ENCODE data around the gene SWAP70. TPM values are rescaled to one million over a fixed set of nuclear protein-coding genes. Genes with fewer than 3 reads are reported as not detected.

Gene SWAP70
- total RNA-seq, 1 donor from 2014 or later, result 14.6 TPM

DNA sequence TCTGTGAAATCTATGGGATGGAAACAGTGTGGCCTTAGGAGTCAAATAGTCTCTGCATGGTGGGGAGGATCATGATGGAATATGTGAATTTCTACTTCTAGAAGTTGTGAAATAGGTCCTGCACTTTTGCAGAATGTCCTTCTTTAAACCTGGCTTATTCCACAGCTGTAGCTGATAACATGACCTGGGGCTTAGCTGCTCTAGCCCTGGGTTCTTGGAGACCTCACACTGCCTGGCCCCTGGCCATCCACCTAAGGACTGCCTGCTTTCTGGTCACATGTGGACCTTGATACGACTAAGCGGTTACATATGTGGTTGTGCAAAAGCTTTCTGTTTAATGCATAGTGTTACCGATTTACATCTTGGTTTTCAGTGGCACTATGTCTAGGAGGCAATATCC lies 88.2 kb downstream of the SWAP70 start:
- Histone ChIP-seq H3K27me3 (ENCODE audit: control insufficient read depth in 3 of 3, insufficient read depth in 3 of 3, low read length in 3 of 3) (no peaks in the 10 kb centered on the region), H3K9ac (ENCODE audit: low read depth in 1 of 3, low read length in 3 of 3) (no peak overlapping the region), H3K9me3 (ENCODE audit: control insufficient read depth in 3 of 3, low read length in 3 of 3) (no peaks in the 10 kb centered on the region), H3K36me3 (ENCODE audit: control insufficient read depth in 3 of 3, insufficient read depth in 3 of 3, low read length in 3 of 3) (peaks cover 0 to 12% (median 10%) of the 10 kb centered on the region in 3 donors), H3K4me1 (ENCODE audit: control insufficient read depth in 3 of 3, insufficient read depth in 3 of 3, low read length in 3 of 3) (peaks cover 4 to 18% (median 7%) of the 10 kb centered on the region in 3 donors), H3K4me3 (ENCODE audit: low read length in 3 of 3) (no peak overlapping the region), H3K27ac (ENCODE audit: low read depth, low read length) (no peak overlapping the region)

DNA sequence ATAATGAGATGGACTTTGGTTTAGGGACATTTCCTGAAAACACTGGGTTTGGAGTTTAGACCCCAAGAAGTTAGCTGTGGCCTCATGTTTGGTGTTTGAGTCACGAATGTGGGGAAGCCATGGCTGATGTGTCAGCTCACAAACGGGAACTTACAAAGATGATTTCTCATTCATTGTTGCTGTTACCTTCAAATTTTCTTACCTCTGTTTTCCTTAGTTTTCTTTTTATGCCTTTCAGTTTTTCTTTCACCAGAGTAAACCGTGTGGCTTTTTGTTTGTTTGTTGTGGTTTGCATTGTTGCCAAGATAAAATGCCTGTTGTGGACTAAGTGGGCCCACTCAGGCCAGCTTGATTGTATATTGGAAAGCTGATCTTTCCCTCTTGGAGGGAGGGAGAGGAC lies 89.1 kb downstream of the SWAP70 start:
- peaks cover 0 to 12% (median 10%) of the 10 kb centered on the region in 3 donors for H3K36me3 ChIP-seq (ENCODE audit: control insufficient read depth in 3 of 3, insufficient read depth in 3 of 3, low read length in 3 of 3)
- peaks cover 7 to 22% (median 8%) of the 10 kb centered on the region in 3 donors for H3K4me1 ChIP-seq (ENCODE audit: control insufficient read depth in 3 of 3, insufficient read depth in 3 of 3, low read length in 3 of 3)
- H3K9ac ChIP-seq (ENCODE audit: low read depth in 1 of 3, low read length in 3 of 3), result no peak overlapping the region
- H3K27me3 ChIP-seq (ENCODE audit: control insufficient read depth in 3 of 3, insufficient read depth in 3 of 3, low read length in 3 of 3), result no peaks in the 10 kb centered on the region
- no peaks in the 10 kb centered on the region for H3K9me3 ChIP-seq (ENCODE audit: control insufficient read depth in 3 of 3, low read length in 3 of 3)
- H3K27ac ChIP-seq (ENCODE audit: low read depth, low read length), result no peak overlapping the region
- H3K4me3 ChIP-seq (ENCODE audit: low read length in 3 of 3), result no peak overlapping the region

DNA sequence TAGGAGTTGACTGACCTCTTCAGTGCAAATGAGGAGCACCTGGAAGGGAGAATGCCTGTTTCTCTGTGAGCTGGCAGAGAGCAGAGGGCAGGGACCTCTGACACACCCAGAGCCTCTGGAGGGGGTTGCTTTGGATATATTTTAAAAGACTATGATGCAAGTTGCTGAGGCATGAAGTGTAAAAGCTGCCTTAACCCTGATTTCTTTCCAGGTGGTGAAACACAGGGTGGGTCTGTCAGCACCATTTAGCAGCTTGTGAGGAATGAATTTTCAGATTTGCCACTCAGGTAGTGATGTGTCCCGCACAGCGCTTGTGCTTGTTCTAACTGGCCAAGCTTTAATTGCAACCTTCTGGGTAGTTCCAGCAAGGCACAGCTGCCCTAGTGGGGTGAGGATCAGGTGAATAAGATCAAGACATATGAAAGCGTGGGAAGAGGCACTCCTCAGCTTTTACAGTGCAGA lies 90.2 kb downstream of the SWAP70 start:
- H3K36me3 ChIP-seq (ENCODE audit: control insufficient read depth in 3 of 3, insufficient read depth in 3 of 3, low read length in 3 of 3), result peaks cover 0 to 12% (median 10%) of the 10 kb centered on the region in 3 donors
- no peaks in the 10 kb centered on the region for H3K27me3 ChIP-seq (ENCODE audit: control insufficient read depth in 3 of 3, insufficient read depth in 3 of 3, low read length in 3 of 3)
- no peak overlapping the region for H3K27ac ChIP-seq (ENCODE audit: low read depth, low read length)
- peaks cover 7 to 26% (median 10%) of the 10 kb centered on the region in 3 donors for H3K4me1 ChIP-seq (ENCODE audit: control insufficient read depth in 3 of 3, insufficient read depth in 3 of 3, low read length in 3 of 3)
- H3K9ac ChIP-seq (ENCODE audit: low read depth in 1 of 3, low read length in 3 of 3), result no peak overlapping the region
- no peaks in the 10 kb centered on the region for H3K9me3 ChIP-seq (ENCODE audit: control insufficient read depth in 3 of 3, low read length in 3 of 3)
- no peak overlapping the region for H3K4me3 ChIP-seq (ENCODE audit: low read length in 3 of 3)

DNA sequence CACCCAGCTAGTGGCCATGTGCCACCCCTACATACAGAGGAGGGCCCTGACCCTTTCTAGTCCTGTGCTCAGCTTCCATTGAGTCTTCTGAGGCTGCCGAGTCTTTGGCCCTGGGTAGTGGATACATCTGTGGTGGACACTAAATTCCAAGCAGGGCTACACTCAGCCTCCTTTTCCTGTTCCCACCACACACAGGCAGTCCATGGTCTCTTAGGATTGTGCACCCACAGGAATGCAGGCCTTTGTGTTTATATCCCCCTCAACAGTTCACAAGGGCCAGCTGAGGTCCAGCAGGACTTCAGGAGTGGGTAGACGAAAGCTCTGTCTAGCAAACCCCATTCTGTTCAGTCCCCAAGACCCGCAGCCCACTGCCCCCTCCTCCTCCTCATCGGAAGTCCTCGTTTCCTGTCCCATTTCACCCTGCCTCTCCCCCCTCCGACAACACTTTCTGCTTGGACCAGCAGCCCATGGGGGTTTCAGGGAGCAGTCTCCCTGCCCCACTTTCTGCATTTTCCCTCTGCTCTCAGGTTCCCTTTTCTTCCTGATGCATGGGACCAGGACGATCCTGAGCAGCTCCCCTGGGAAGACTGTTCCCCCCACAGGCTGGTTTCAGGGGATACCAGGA lies 91.8 kb downstream of the SWAP70 start:
- peaks cover 22 to 39% (median 26%) of the 10 kb centered on the region in 3 donors for H3K4me1 ChIP-seq (ENCODE audit: control insufficient read depth in 3 of 3, insufficient read depth in 3 of 3, low read length in 3 of 3)
- H3K4me3 ChIP-seq (ENCODE audit: low read length in 3 of 3), result no peak overlapping the region
- H3K27ac ChIP-seq (ENCODE audit: low read depth, low read length), result no peak overlapping the region
- H3K9ac ChIP-seq (ENCODE audit: low read depth in 1 of 3, low read length in 3 of 3), result no peak overlapping the region
- no peaks in the 10 kb centered on the region for H3K9me3 ChIP-seq (ENCODE audit: control insufficient read depth in 3 of 3, low read length in 3 of 3)
- no peaks in the 10 kb centered on the region for H3K27me3 ChIP-seq (ENCODE audit: control insufficient read depth in 3 of 3, insufficient read depth in 3 of 3, low read length in 3 of 3)
- H3K36me3 ChIP-seq (ENCODE audit: control insufficient read depth in 3 of 3, insufficient read depth in 3 of 3, low read length in 3 of 3), result peaks cover 0 to 8% (median 6%) of the 10 kb centered on the region in 3 donors

DNA sequence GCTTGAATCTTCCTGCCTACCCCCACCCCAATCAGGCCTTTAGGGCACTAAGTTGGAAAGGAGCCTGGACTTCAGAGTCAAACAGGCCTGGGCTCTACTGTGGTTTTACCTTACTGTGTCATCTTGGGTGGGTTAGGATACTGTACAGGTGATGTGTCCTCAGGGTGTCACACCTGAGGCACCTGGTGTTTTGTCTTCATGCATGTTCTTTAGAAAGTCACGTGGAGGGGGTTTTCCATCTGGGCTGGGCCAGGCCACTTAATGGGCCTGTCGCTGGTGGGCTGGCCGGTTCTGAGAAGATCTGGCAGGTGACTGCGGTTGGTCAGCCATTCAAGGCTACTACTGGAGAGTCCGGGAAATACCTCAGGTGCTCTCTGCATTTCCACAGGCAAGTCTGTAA lies 92.6 kb downstream of the SWAP70 start:
- Histone ChIP-seq H3K36me3 (ENCODE audit: control insufficient read depth in 3 of 3, insufficient read depth in 3 of 3, low read length in 3 of 3) (peaks cover 0 to 3% (median 0%) of the 10 kb centered on the region in 3 donors), H3K9ac (ENCODE audit: low read depth in 1 of 3, low read length in 3 of 3) (no peak overlapping the region), H3K4me3 (ENCODE audit: low read length in 3 of 3) (no peak overlapping the region), H3K9me3 (ENCODE audit: control insufficient read depth in 3 of 3, low read length in 3 of 3) (no peaks in the 10 kb centered on the region), H3K27me3 (ENCODE audit: control insufficient read depth in 3 of 3, insufficient read depth in 3 of 3, low read length in 3 of 3) (no peaks in the 10 kb centered on the region), H3K27ac (ENCODE audit: low read depth, low read length) (no peak overlapping the region), H3K4me1 (ENCODE audit: control insufficient read depth in 3 of 3, insufficient read depth in 3 of 3, low read length in 3 of 3) (peaks cover 22 to 39% (median 27%) of the 10 kb centered on the region in 3 donors)

DNA sequence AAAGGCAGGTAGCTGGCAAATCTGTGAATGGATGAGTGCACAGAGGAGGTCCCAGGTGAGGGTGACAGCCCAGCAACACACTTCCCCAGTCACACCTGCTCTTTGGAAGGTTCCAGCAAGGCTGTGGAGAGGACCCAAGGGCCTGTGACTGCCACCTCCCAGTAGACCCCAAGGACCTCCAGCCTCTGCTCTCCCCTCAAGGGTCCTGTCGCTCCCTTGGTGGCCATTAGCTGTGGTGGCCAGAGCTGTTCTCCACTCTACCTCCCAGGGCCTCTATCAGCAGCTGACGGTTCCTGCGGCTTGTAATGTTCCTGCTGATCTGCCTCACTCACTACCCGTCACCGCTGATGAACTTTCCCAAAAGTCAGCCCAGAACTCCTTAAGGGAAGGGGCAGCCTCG lies 93.0 kb downstream of the SWAP70 start:
- Histone ChIP-seq H3K27me3 (ENCODE audit: control insufficient read depth in 3 of 3, insufficient read depth in 3 of 3, low read length in 3 of 3) (no peaks in the 10 kb centered on the region), H3K4me3 (ENCODE audit: low read length in 3 of 3) (no peak overlapping the region), H3K4me1 (ENCODE audit: control insufficient read depth in 3 of 3, insufficient read depth in 3 of 3, low read length in 3 of 3) (peaks cover 22 to 39% (median 27%) of the 10 kb centered on the region in 3 donors), H3K36me3 (ENCODE audit: control insufficient read depth in 3 of 3, insufficient read depth in 3 of 3, low read length in 3 of 3) (peaks cover 0 to 1% (median 0%) of the 10 kb centered on the region in 3 donors), H3K9me3 (ENCODE audit: control insufficient read depth in 3 of 3, low read length in 3 of 3) (no peaks in the 10 kb centered on the region), H3K9ac (ENCODE audit: low read depth in 1 of 3, low read length in 3 of 3) (no peak overlapping the region), H3K27ac (ENCODE audit: low read depth, low read length) (no peak overlapping the region)

DNA sequence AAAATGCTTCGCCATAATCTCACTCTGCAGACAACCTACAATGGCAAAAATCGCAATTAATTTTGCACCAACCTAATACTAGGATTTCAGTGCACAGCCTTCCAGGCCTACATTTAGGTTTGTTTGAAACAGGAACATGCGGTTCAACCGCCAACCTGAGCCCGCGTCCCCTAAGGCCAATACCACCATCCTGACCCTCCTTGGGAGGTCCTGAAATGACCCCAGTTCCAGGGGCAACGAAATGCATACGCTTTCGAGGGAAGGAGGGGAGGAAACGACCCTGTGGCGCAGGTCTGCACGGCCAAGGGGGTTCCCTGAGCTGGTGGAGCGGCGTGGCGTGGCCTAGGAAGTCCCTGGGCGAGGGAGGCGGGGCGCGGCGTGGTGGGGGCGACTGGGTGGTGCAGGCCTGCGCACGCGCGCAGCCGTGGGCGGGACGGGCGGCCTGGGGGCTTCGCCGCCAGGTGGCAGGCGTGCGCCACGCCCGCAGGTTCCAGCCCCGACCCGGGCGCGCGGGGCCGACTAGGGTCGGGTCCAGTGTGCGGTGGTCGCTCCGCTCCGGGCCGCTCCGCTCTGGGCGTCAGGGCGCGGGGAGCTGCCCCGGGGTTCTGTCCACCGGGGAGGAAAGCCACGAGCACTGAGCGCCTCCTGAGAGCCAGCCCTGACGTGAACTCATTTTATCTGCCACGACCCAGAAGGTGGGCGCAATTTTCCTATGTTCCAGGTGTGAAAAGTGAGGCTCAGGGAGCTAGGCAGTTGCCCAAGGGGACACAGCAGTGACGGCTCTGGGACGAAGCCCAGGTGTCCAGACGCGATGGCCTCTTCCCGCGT lies 94.1 kb downstream of the SWAP70 start:
- Histone ChIP-seq H3K27me3 (ENCODE audit: control insufficient read depth in 3 of 3, insufficient read depth in 3 of 3, low read length in 3 of 3) (no peaks in the 10 kb centered on the region), H3K4me1 (ENCODE audit: control insufficient read depth in 3 of 3, insufficient read depth in 3 of 3, low read length in 3 of 3) (peaks cover 22 to 39% (median 27%) of the 10 kb centered on the region in 3 donors), H3K27ac (ENCODE audit: low read depth, low read length) (peak overlapping the region; percentile 86), H3K9ac (ENCODE audit: low read depth in 1 of 3, low read length in 3 of 3) (peak overlapping the region; percentile 77 to 89 (median 87)), H3K36me3 (ENCODE audit: control insufficient read depth in 3 of 3, insufficient read depth in 3 of 3, low read length in 3 of 3) (no peaks in the 10 kb centered on the region), H3K4me3 (ENCODE audit: low read length in 3 of 3) (peak overlapping the region; percentile 83 to 93 (median 90)), H3K9me3 (ENCODE audit: control insufficient read depth in 3 of 3, low read length in 3 of 3) (no peaks in the 10 kb centered on the region)

DNA sequence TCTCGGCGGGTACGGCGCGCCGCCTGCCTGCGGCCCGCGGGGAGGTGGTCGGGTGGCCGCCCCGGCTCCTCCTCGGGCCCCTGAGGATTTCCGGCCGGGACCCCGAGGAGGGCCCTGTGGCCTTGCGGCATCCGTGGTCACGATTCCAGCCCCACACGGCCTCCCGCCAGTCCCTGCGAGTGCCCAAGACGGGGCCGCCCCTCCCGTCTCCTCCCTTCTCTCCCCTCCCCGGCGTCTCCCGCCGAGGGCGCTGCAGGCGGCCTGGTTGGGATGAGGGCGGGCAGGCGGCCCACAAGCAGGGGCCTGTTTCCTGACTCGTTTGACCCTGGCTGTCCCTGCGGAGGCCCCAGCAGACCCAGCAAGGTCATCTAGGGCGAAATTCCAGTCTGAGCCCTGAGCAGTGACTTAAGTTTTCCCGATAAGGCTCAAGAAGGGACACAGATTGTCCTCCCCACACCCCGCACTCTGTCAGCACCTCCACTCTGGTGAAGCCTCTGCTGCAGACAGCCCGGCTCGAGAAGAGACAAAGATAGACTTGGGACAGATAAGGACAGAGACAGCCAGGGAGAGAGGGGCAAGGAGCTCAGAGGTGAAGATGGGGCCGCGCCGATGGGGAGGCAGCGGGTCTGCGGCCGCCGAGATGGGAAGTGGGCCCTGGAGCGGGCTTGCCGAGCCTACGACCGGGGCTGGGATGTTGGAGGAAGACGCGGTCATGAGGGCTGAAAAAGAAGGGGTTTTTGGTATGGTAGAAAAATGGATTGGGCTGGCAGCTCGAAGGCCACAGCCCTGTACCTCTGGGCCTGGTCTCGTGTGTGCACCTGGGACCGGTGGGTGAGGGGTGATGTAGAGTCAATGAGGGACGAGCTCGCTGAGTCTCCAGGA lies 95.0 kb downstream of the SWAP70 start:
- H3K36me3 ChIP-seq (ENCODE audit: control insufficient read depth in 3 of 3, insufficient read depth in 3 of 3, low read length in 3 of 3), result no peaks in the 10 kb centered on the region
- peak overlapping the region; percentile 83 to 93 (median 90) for H3K4me3 ChIP-seq (ENCODE audit: low read length in 3 of 3)
- H3K27ac ChIP-seq (ENCODE audit: low read depth, low read length), result peak overlapping the region; percentile 86
- no peaks in the 10 kb centered on the region for H3K9me3 ChIP-seq (ENCODE audit: control insufficient read depth in 3 of 3, low read length in 3 of 3)
- H3K27me3 ChIP-seq (ENCODE audit: control insufficient read depth in 3 of 3, insufficient read depth in 3 of 3, low read length in 3 of 3), result no peaks in the 10 kb centered on the region
- H3K9ac ChIP-seq (ENCODE audit: low read depth in 1 of 3, low read length in 3 of 3), result peak overlapping the region; percentile 77 to 89 (median 87)
- H3K4me1 ChIP-seq (ENCODE audit: control insufficient read depth in 3 of 3, insufficient read depth in 3 of 3, low read length in 3 of 3), result peaks cover 22 to 39% (median 25%) of the 10 kb centered on the region in 3 donors

DNA sequence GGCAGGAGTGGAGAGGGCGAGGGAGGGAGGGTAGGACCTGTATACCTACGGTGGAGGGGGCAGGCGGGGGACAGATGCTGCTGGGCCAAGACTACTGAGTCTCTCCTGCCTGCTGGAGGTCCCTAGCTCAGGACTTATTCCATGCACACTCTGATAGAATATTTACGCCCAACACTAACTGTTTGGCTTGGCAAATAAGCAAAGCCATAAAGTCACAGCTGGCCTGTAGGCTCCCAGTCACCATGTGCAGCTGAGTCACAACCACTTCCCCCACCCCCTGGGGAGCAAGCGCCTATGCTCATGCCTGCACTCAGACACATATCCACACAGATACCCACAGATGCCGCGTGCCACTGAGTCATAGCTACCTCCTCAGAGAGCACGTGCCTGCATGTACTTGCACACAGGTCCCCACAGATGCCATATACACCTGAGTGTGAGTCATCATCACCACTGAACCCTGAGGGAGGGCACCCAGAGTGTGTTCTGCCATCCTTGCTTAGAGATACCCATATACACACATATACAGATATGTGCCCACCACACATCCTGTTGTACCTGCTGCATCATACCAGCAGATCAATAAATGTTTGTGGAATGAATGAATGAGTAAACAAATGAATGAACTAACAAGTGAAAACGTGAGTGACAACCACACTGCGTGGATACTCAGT lies 95.8 kb downstream of the SWAP70 start:
- Histone ChIP-seq H3K36me3 (ENCODE audit: control insufficient read depth in 3 of 3, insufficient read depth in 3 of 3, low read length in 3 of 3) (no peaks in the 10 kb centered on the region), H3K27ac (ENCODE audit: low read depth, low read length) (peak overlapping the region; percentile 86), H3K4me3 (ENCODE audit: low read length in 3 of 3) (peak overlapping the region; percentile 83 to 93 (median 90)), H3K27me3 (ENCODE audit: control insufficient read depth in 3 of 3, insufficient read depth in 3 of 3, low read length in 3 of 3) (no peaks in the 10 kb centered on the region), H3K9me3 (ENCODE audit: control insufficient read depth in 3 of 3, low read length in 3 of 3) (no peaks in the 10 kb centered on the region), H3K9ac (ENCODE audit: low read depth in 1 of 3, low read length in 3 of 3) (peak overlapping the region; percentile 28 to 89 (median 87)), H3K4me1 (ENCODE audit: control insufficient read depth in 3 of 3, insufficient read depth in 3 of 3, low read length in 3 of 3) (peaks cover 24 to 41% (median 26%) of the 10 kb centered on the region in 3 donors)

Measured in skeletal muscle tissue (tissue), 4 donors.